ENCODE results near the gene EDIL3. TPM values are rescaled to one million over a fixed set of nuclear protein-coding genes. Genes with fewer than 3 reads are reported as not detected.
A peak's percentile ranks its signal among the peaks of the same experiment; 100 is the strongest.

Gene EDIL3
- total RNA-seq, 1 experiment from 2014 or later, result 0.32 TPM

GRCh38 chr5:84274585-84275468 is 109.9 kb downstream of the EDIL3 start:
- RAD21 ChIA-PET (ENCODE audit: low non-redundant PET in 1 of 2, low total read pairs in 2 of 2, uncharacterized antibody in 2 of 2, unreplicated experiment in 2 of 2), result no interaction called here
- peak; percentile 26 for DNase-seq (ENCODE audit: low read depth, low spot score)
- H3K36me3 ChIP-seq (ENCODE audit: control insufficient read depth in 1 of 2, insufficient read depth in 2 of 2, low read length in 2 of 2), result no peaks in the 10 kb centered on the region
- TF ChIP-seq FOSL1 (IDR thresholded peaks at IDR 0.05; ENCODE audit: low read depth) (no peak), EZH2 (IDR thresholded peaks at IDR 0.05) (no peak), POLR2A (IDR thresholded peaks at IDR 0.05; ENCODE audit: borderline replicate concordance, extremely low read depth, insufficient read depth, insufficient read length) (no peak), RAD21 (IDR thresholded peaks at IDR 0.05; ENCODE audit: low read depth) (peak; percentile 58), SIN3A (IDR thresholded peaks at IDR 0.05; ENCODE audit: low read depth) (no peak), CTCF (IDR thresholded peaks at IDR 0.05 in 2 of 3, conservative IDR thresholded peaks at IDR 0.05 in 1 of 3; ENCODE audit: borderline replicate concordance in 1 of 3, insufficient read depth in 1 of 3, low read depth in 2 of 3, low read length in 2 of 3) (peak; percentile 35 to 69 (median 55); a peak in 5 of 6 replicates), EZH2phosphoT487 (IDR thresholded peaks at IDR 0.05; ENCODE audit: borderline replicate concordance) (no peak), CBX3 (IDR thresholded peaks at IDR 0.05; ENCODE audit: low read depth) (no peak), ZFX (IDR thresholded peaks at IDR 0.05) (no peak), ZNF274 (IDR thresholded peaks at IDR 0.05; ENCODE audit: low read depth, low read length) (no peak), CEBPB (IDR thresholded peaks at IDR 0.05; ENCODE audit: low read depth) (no peak), SRF (IDR thresholded peaks at IDR 0.05; ENCODE audit: low read depth) (no peak), ZBTB33 (IDR thresholded peaks at IDR 0.05; ENCODE audit: extremely low read depth, insufficient replicate concordance, low read length) (no peak), SP1 (IDR thresholded peaks at IDR 0.05; ENCODE audit: low read depth) (no peak)
- H3K4me3 ChIP-seq (replicated peaks in 1 of 2; ENCODE audit: low read depth in 1 of 2, low read length in 2 of 2), result no peak overlapping the region
- CTCF ChIA-PET, result interaction anchor here (0.9 kb wide), 1 partner anchor 12 kb away, joined by 3 read pairs; no protein-coding TSS in a partner anchor
- intact Hi-C loops (cut with micrococcal nuclease), result loop anchor here (2.0 to 10.0 kb wide), 2 partner anchors 170 to 774 kb away; no protein-coding TSS in a partner anchor
- H3K79me2 ChIP-seq (ENCODE audit: insufficient read depth, low read length), result no peaks in the 10 kb centered on the region
- POLR2A ChIA-PET, result no interaction called here
- H2AFZ ChIP-seq (ENCODE audit: low read depth, low read length, poor library complexity, severe bottlenecking), result no peak overlapping the region
- no TSS peak for BruUV-seq (replicated peaks)
- H3K9me2 ChIP-seq (ENCODE audit: insufficient read depth), result no peaks in the 10 kb centered on the region
- no peak overlapping the region for H3K27ac ChIP-seq (ENCODE audit: low read depth, low read length)
- peak; percentile 60 for ATAC-seq
- no peaks in the 10 kb centered on the region for H4K20me1 ChIP-seq (ENCODE audit: insufficient read depth)
- no peak overlapping the region for H3K9ac ChIP-seq (ENCODE audit: low read length)
- no peaks in the 10 kb centered on the region for H3K9me3 ChIP-seq (ENCODE audit: control insufficient read depth in 1 of 2, insufficient read depth in 1 of 2, low read depth in 1 of 2, low read length in 2 of 2)
- no peaks in the 10 kb centered on the region for H3K27me3 ChIP-seq (ENCODE audit: insufficient read depth, low read length)
- H3K4me2 ChIP-seq (ENCODE audit: low read length), result no peak overlapping the region
- no peaks in the 10 kb centered on the region for H3K4me1 ChIP-seq (ENCODE audit: control insufficient read depth in 1 of 2, insufficient read depth in 2 of 2, low read length in 2 of 2)

Data from HCT116 (cell line).